ENCODE measurements around the gene FNDC7. TPM values are rescaled to one million over a fixed set of nuclear protein-coding genes. Genes with fewer than 3 reads are reported as not detected.

FNDC7 gene
- total and polyA plus RNA-seq, 10 of the 15 experiments (the other 5 are each of a cell fraction or from before 2014, with no cell fraction given) = not detected

GRCh38 chr1:108722292-108722691 lies 9.6 kb downstream of the FNDC7 start:
- Histone ChIP-seq H3K79me2 (ENCODE audit: control insufficient read depth, insufficient read depth, low read length) (no peaks in the 10 kb centered on the region), H3K9me3 (replicated peaks; ENCODE audit: control insufficient read depth, insufficient read depth, low read length) (no peaks in the 10 kb centered on the region), H2AFZ (ENCODE audit: control insufficient read depth, low read depth, low read length) (no peak overlapping the region), H3K9ac (ENCODE audit: control insufficient read depth, insufficient read depth, low read length) (no peak overlapping the region), H3K27me3 (replicated peaks in 1 of 2; ENCODE audit: control insufficient read depth in 2 of 2, insufficient read depth in 2 of 2, low read length in 1 of 2) (peaks cover 0 to 4% of the 10 kb centered on the region in 2 experiments; a peak in 2 of 4 replicates), H3K4me3 (no peak overlapping the region), H3K36me3 (ENCODE audit: control insufficient read depth in 2 of 2, insufficient read depth in 2 of 2, low read length in 1 of 2) (no peaks in the 10 kb centered on the region), H4K20me1 (ENCODE audit: control insufficient read depth, insufficient read depth) (no peaks in the 10 kb centered on the region), H3K4me1 (ENCODE audit: control insufficient read depth, insufficient read depth, low read length) (no peaks in the 10 kb centered on the region), H3K4me2 (ENCODE audit: control insufficient read depth, insufficient read depth) (peak overlapping the region; percentile 13; the same call in 1 of the 2 replicates), H3K27ac (ENCODE audit: control insufficient read depth, insufficient read depth) (no peak overlapping the region)
- POLR2A ChIA-PET = no interaction called here
- RAD21 ChIA-PET (ENCODE audit: unreplicated experiment) = no interaction called here
- 59% methylated on average over 6 of the region's 6 CpGs for WGBS (ENCODE audit: insufficient coverage, insufficient replicate concordance, low lambda C conversion rate, missing lambda C conversion rate)
- no peak for TF ChIP-seq MEF2B (IDR thresholded peaks at IDR 0.05; ENCODE audit: partially characterized antibody, poor library complexity, severe bottlenecking)
- TF ChIP-seq GATAD2B (conservative IDR thresholded peaks at IDR 0.05; ENCODE audit: low read depth) = no peak
- no peak for TF ChIP-seq ZSCAN29 (IDR thresholded peaks at IDR 0.05)
- no peak for TF ChIP-seq ZNF24 (IDR thresholded peaks at IDR 0.05)
- TF ChIP-seq E2F8 (IDR thresholded peaks at IDR 0.05; ENCODE audit: low read depth, partially characterized antibody) = no peak
- CTCF ChIA-PET = interaction anchor here (0.9 to 1.1 kb wide), 2 partner anchors 12 to 18 kb away, joined by 3 read pairs; no protein-coding TSS in a partner anchor
- SMC1A ChIA-PET (ENCODE audit: uncharacterized antibody, unreplicated experiment) = interaction anchor here (0.7 kb wide), 1 partner anchor 83 kb away, joined by 3 read pairs; no protein-coding TSS in a partner anchor
- ATAC-seq = peak; percentile 63
- DNase-seq (ENCODE audit: low read depth, low spot score) = no peak
- in situ Hi-C loops (cut with MboI) (no loop called here), intact Hi-C loops (cut with micrococcal nuclease; ENCODE audit: unreplicated experiment) (no loop called here)
- peak; percentile 66 for FAIRE-seq
- BruUV-seq (replicated peaks) = no TSS peak
